Measurements from ENCODE around the gene ZNF530. TPM values are rescaled to one million over a fixed set of nuclear protein-coding genes. Genes with fewer than 3 reads are reported as not detected.

The ZNF530 gene
- total RNA-seq, 1 donor from 2014 or later: 20.4 TPM

DNA sequence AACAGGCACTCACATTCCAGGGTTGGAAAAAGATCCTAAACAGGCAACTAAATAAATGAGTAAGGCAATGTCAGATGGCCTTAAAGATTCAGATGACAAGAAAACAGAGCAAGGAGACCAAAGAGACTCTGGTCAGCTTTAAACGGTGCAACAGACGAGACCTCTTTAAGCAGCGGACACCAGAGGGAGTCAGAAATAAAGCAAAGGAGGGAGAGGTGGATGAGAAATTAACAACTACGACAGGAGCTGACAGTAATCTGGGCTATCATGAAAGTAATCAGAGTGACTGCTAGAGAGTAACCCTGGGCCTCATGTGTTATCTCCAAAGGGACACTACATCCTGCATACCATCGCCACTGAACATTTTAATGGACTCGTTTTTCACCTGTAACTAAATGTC is 41.2 kb upstream of the ZNF530 start:
- Mint-ChIP-seq H3K9me3 (peaks cover 71% of the 10 kb centered on the region), H3K27ac (no peak overlapping the region), H3K4me3 (peak overlapping the region; percentile 99), H3K27me3 (ENCODE audit: insufficient read depth, low read depth) (peaks cover 13% of the 10 kb centered on the region), H3K4me1 (peaks cover 11% of the 10 kb centered on the region), H3K36me3 (peaks cover 51% of the 10 kb centered on the region)
- H3K4me1 ChIP-seq: peaks cover 6% of the 10 kb centered on the region
- no peak for DNase-seq (ENCODE audit: low spot score)
- H2AFZ ChIP-seq (replicated peaks): no peak overlapping the region
- H3K9me3 ChIP-seq (ENCODE audit: low read depth): peaks cover 14% of the 10 kb centered on the region
- peaks cover 8% of the 10 kb centered on the region for H4K20me1 ChIP-seq (ENCODE audit: low read depth)
- H3K27me3 ChIP-seq: no peaks in the 10 kb centered on the region
- H3K9ac ChIP-seq: peak overlapping the region; percentile 65
- peaks cover 20% of the 10 kb centered on the region for H3K79me2 ChIP-seq (ENCODE audit: low read depth)
- no peaks in the 10 kb centered on the region for H3K36me3 ChIP-seq
- H3K4me3 ChIP-seq: peak overlapping the region; percentile 87
- H3K27ac ChIP-seq: no peak overlapping the region
- H3F3A ChIP-seq (ENCODE audit: low read depth): no peaks in the 10 kb centered on the region
- peak overlapping the region; percentile 84 for H3K4me2 ChIP-seq
- TF ChIP-seq EZH2phosphoT487 (IDR thresholded peaks at IDR 0.05) (no peak), CTCF (IDR thresholded peaks at IDR 0.05) (no peak), EZH2 (IDR thresholded peaks at IDR 0.05) (no peak)

DNA sequence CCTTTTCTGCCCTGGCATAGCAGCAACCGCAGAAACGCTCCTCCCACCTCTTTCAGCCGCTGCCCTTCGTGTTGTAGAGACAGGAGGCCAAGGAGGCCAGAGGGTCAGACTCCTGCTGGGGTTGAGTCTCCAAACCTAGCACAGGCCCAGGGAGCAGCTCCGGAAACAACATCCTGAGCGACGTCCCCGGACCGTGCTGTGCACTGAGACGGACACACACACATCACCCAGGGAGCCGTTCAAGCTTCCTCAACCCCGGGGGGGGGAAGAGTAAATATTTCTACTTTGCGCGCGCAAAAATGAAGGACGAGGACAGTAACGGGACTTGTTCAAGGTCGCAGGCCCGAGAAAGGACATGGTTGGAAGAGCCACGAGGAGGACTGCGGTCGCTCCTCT is 40.7 kb upstream of the ZNF530 start:
- H4K20me1 ChIP-seq (ENCODE audit: low read depth): peaks cover 8% of the 10 kb centered on the region
- no peaks in the 10 kb centered on the region for H3K27me3 ChIP-seq
- peaks cover 11% of the 10 kb centered on the region for H3K4me1 Mint-ChIP-seq
- H3K9ac ChIP-seq: peak overlapping the region; percentile 65
- H3F3A ChIP-seq (ENCODE audit: low read depth): no peaks in the 10 kb centered on the region
- TF ChIP-seq EZH2 (IDR thresholded peaks at IDR 0.05) (no peak), CTCF (IDR thresholded peaks at IDR 0.05) (no peak), EZH2phosphoT487 (IDR thresholded peaks at IDR 0.05) (no peak)
- H3K4me2 ChIP-seq: peak overlapping the region; percentile 84
- peaks cover 70% of the 10 kb centered on the region for H3K9me3 Mint-ChIP-seq
- H3K9me3 ChIP-seq (ENCODE audit: low read depth): peaks cover 16% of the 10 kb centered on the region
- H3K27ac ChIP-seq: no peak overlapping the region
- peaks cover 6% of the 10 kb centered on the region for H3K4me1 ChIP-seq
- H3K79me2 ChIP-seq (ENCODE audit: low read depth): peaks cover 20% of the 10 kb centered on the region
- peaks cover 13% of the 10 kb centered on the region for H3K27me3 Mint-ChIP-seq (ENCODE audit: insufficient read depth, low read depth)
- peaks cover 46% of the 10 kb centered on the region for H3K36me3 Mint-ChIP-seq
- peak overlapping the region; percentile 99 for H3K4me3 Mint-ChIP-seq
- peak overlapping the region; percentile 87 for H3K4me3 ChIP-seq
- peak; percentile 58 for DNase-seq (ENCODE audit: low spot score)
- H3K27ac Mint-ChIP-seq: peak overlapping the region; percentile 69
- H2AFZ ChIP-seq (replicated peaks): peak overlapping the region; percentile 89
- H3K36me3 ChIP-seq: no peaks in the 10 kb centered on the region

- Histone ChIP-seq H3F3A (ENCODE audit: low read depth) (no peaks in the 10 kb centered on the region), H3K4me3 (peak within 1 kb of the TSS; percentile 87), H4K20me1 (ENCODE audit: low read depth) (peaks cover 8% of the 10 kb centered on the region), H2AFZ (replicated peaks) (peak within 1 kb of the TSS; percentile 89), H3K27me3 (no peaks in the 10 kb centered on the region), H3K27ac (no peak within 1 kb of the TSS), H3K9me3 (ENCODE audit: low read depth) (peaks cover 16% of the 10 kb centered on the region), H3K9ac (peak within 1 kb of the TSS; percentile 65), H3K4me1 (peaks cover 6% of the 10 kb centered on the region), H3K4me2 (peak within 1 kb of the TSS; percentile 84), H3K36me3 (no peaks in the 10 kb centered on the region), H3K79me2 (ENCODE audit: low read depth) (peaks cover 20% of the 10 kb centered on the region)
- TF ChIP-seq CTCF (IDR thresholded peaks at IDR 0.05): no peak
- TF ChIP-seq EZH2phosphoT487 (IDR thresholded peaks at IDR 0.05): no peak
- no peak for TF ChIP-seq EZH2 (IDR thresholded peaks at IDR 0.05)
- peak; percentile 88 for DNase-seq (ENCODE audit: low spot score)
- H3K9me3 Mint-ChIP-seq: peaks cover 73% of the 10 kb centered on the region
- H3K4me3 Mint-ChIP-seq: peak within 1 kb of the TSS; percentile 99
- peaks cover 41% of the 10 kb centered on the region for H3K36me3 Mint-ChIP-seq
- H3K27ac Mint-ChIP-seq: peak within 1 kb of the TSS; percentile 69
- H3K27me3 Mint-ChIP-seq (ENCODE audit: insufficient read depth, low read depth): peaks cover 13% of the 10 kb centered on the region
- peaks cover 11% of the 10 kb centered on the region for H3K4me1 Mint-ChIP-seq
Measured at GRCh38 chr19:57559404-57560025, 40.2 kb upstream of the ZNF530 start, which contains the start of gene ZNF550. Gene ZNF550 (minus strand): TSS chr19:57559863. CDS start chr19:57559682, 181 bp downstream.

All from neural progenitor cell (in vitro differentiated cells).